Stimulated activated CD4-positive, alpha-beta T cell treated with anti-CD3 and anti-CD28 coated beads, Interleukin-1b, Interleukin-23, amount 100 ng/mL, for 4 hours (primary cell): ENCODE results near the gene FOXL3.

Experiments used
- DNase-seq, 2 donors: peaks; one replicate each; pipeline ENCODE4 v3.0.0-alpha.2; 2020; ENCODE audit warnings: low read depth in 2 of 2

The FOXL3 gene

DNA sequence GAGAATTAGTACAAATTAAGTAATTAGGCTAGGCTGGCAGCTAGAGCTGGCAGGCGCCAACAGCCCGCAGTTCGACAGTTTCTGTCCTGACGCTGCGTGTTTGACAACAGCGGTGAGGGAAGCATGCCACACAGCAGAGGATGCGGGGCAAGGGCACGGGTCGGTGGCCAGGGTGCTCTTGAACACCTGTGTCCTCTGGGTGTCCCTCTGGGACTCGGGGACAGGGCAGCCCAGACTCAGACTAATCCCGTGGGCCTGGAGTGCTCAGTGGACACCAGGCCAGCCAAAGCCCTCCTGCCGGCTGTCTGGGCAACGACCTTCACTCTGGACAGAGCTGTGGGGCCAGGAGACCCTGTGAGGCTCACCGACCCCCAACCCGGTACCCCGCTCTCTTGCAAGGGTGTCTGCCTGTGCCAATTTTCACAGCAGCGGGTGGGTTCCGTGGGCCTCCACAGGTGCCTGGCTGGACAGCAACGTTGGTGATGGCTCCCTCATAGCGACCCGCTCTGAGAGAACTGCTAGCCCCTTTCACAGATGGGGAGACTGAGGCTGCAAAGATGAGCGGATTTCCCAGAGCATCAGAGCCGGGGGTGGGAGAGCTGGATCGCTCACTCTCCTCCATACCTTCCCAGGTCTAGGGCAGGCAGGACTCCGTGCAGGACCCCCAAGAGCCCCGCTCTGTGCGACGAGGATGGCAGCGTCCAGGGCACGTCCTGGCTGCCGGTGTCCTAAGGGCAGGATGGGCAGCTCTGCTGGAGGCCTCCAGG is 48.5 kb downstream of the FOXL3 start:
- DNase-seq, result no peak

GRCh38 chr7:339062-339342 is 49.0 kb downstream of the FOXL3 start:
- no peak for DNase-seq

- no peak for DNase-seq
Measured at GRCh38 chr7:339696-340095, 49.7 kb downstream of the FOXL3 start.

DNA sequence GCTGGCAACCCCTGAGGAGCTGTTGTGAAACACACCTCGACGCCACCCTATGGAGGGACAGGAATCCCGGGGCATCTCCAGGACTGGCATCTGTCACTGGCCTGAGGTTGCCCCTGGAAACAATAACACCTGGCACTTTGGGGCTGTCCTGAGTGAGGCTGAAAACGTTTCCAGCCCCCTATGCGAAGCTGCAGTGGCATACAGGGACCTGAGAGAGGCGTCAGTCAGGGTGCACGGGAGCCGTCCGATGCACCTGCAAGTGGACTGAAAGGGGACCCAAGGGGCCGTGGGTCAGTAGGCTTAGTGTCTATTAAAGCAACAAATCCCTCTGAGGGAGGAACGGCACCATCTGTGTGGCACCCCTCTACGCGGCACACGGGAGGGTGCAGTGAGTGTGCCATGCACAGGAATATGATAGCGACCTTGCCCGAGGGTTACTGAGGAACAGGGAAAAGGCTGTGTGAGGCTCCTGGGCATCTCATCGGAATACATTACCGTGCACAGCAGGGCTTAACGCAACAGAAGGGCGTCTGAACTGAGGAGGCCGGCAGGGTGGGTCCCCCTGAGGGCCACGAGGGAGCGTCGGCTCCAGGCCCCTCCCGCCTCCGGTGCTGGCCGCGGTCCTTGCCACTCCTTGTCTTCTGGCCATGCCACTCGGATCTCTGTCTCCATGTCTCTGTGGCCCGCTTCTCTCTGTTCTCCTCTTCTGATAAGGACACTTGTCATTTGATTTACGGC is 50.4 kb downstream of the FOXL3 start:
- DNase-seq, result no peak
